ENCODE data around the gene BEAN1.

The BEAN1 gene

GRCh38 chr16:66520406-66521170 is 93.5 kb downstream of the BEAN1 start:
- Histone ChIP-seq H3K9ac (ENCODE audit: low read length) (no peak overlapping the region), H3K4me3 (ENCODE audit: low read depth, low read length) (no peak overlapping the region), H3K27me3 (ENCODE audit: control insufficient read depth, insufficient read depth, low read length) (no peaks in the 10 kb centered on the region), H3K4me1 (ENCODE audit: control insufficient read depth, insufficient read depth, low read length) (peaks cover 15% of the 10 kb centered on the region), H3K27ac (ENCODE audit: low read depth, low read length) (no peak overlapping the region), H3K36me3 (ENCODE audit: control insufficient read depth, insufficient read depth, low read length) (no peaks in the 10 kb centered on the region), H3K9me3 (ENCODE audit: control insufficient read depth, insufficient read depth, low read depth, low read length) (no peaks in the 10 kb centered on the region)

- Histone ChIP-seq H3K4me3 (ENCODE audit: low read depth, low read length) (no peak overlapping the region), H3K27me3 (ENCODE audit: control insufficient read depth, insufficient read depth, low read length) (no peaks in the 10 kb centered on the region), H3K36me3 (ENCODE audit: control insufficient read depth, insufficient read depth, low read length) (no peaks in the 10 kb centered on the region), H3K27ac (ENCODE audit: low read depth, low read length) (no peak overlapping the region), H3K9me3 (ENCODE audit: control insufficient read depth, insufficient read depth, low read depth, low read length) (no peaks in the 10 kb centered on the region), H3K9ac (ENCODE audit: low read length) (no peak overlapping the region), H3K4me1 (ENCODE audit: control insufficient read depth, insufficient read depth, low read length) (peaks cover 13% of the 10 kb centered on the region)
Observed at GRCh38 chr16:66521252-66521713, 94.2 kb downstream of the BEAN1 start.

GRCh38 chr16:66521951-66522771 is 95.1 kb downstream of the BEAN1 start:
- H3K9me3 ChIP-seq (ENCODE audit: control insufficient read depth, insufficient read depth, low read depth, low read length), result no peaks in the 10 kb centered on the region
- H3K4me3 ChIP-seq (ENCODE audit: low read depth, low read length), result no peak overlapping the region
- no peak overlapping the region for H3K27ac ChIP-seq (ENCODE audit: low read depth, low read length)
- H3K9ac ChIP-seq (ENCODE audit: low read length), result no peak overlapping the region
- H3K36me3 ChIP-seq (ENCODE audit: control insufficient read depth, insufficient read depth, low read length), result no peaks in the 10 kb centered on the region
- H3K27me3 ChIP-seq (ENCODE audit: control insufficient read depth, insufficient read depth, low read length), result no peaks in the 10 kb centered on the region
- peaks cover 5% of the 10 kb centered on the region; the same call in 1 of the 2 replicates for H3K4me1 ChIP-seq (ENCODE audit: control insufficient read depth, insufficient read depth, low read length)

GRCh38 chr16:66522816-66523590 is 95.9 kb downstream of the BEAN1 start:
- no peaks in the 10 kb centered on the region; the same call in 1 of the 2 replicates for H3K4me1 ChIP-seq (ENCODE audit: control insufficient read depth, insufficient read depth, low read length)
- no peaks in the 10 kb centered on the region for H3K9me3 ChIP-seq (ENCODE audit: control insufficient read depth, insufficient read depth, low read depth, low read length)
- no peak overlapping the region for H3K9ac ChIP-seq (ENCODE audit: low read length)
- H3K4me3 ChIP-seq (ENCODE audit: low read depth, low read length), result no peak overlapping the region
- no peak overlapping the region for H3K27ac ChIP-seq (ENCODE audit: low read depth, low read length)
- H3K27me3 ChIP-seq (ENCODE audit: control insufficient read depth, insufficient read depth, low read length), result no peaks in the 10 kb centered on the region
- no peaks in the 10 kb centered on the region for H3K36me3 ChIP-seq (ENCODE audit: control insufficient read depth, insufficient read depth, low read length)

GRCh38 chr16:66523861-66524354 is 96.8 kb downstream of the BEAN1 start:
- no peaks in the 10 kb centered on the region; the same call in 1 of the 2 replicates for H3K4me1 ChIP-seq (ENCODE audit: control insufficient read depth, insufficient read depth, low read length)
- no peak overlapping the region for H3K27ac ChIP-seq (ENCODE audit: low read depth, low read length)
- H3K9me3 ChIP-seq (ENCODE audit: control insufficient read depth, insufficient read depth, low read depth, low read length), result no peaks in the 10 kb centered on the region
- H3K36me3 ChIP-seq (ENCODE audit: control insufficient read depth, insufficient read depth, low read length), result 0 out of 2 replicates have a peak, but pooled peaks cover 3% of the 10 kb centered on the region
- H3K9ac ChIP-seq (ENCODE audit: low read length), result no peak overlapping the region
- H3K4me3 ChIP-seq (ENCODE audit: low read depth, low read length), result no peak overlapping the region
- H3K27me3 ChIP-seq (ENCODE audit: control insufficient read depth, insufficient read depth, low read length), result no peaks in the 10 kb centered on the region

GRCh38 chr16:66524601-66525164 is 97.6 kb downstream of the BEAN1 start:
- Histone ChIP-seq H3K9me3 (ENCODE audit: control insufficient read depth, insufficient read depth, low read depth, low read length) (no peaks in the 10 kb centered on the region), H3K36me3 (ENCODE audit: control insufficient read depth, insufficient read depth, low read length) (0 out of 2 replicates have a peak, but pooled peaks cover 3% of the 10 kb centered on the region), H3K4me3 (ENCODE audit: low read depth, low read length) (no peak overlapping the region), H3K27ac (ENCODE audit: low read depth, low read length) (no peak overlapping the region), H3K9ac (ENCODE audit: low read length) (no peak overlapping the region), H3K4me1 (ENCODE audit: control insufficient read depth, insufficient read depth, low read length) (no peaks in the 10 kb centered on the region; the same call in 1 of the 2 replicates), H3K27me3 (ENCODE audit: control insufficient read depth, insufficient read depth, low read length) (no peaks in the 10 kb centered on the region)

- H3K4me1 ChIP-seq (ENCODE audit: control insufficient read depth, insufficient read depth, low read length), result no peaks in the 10 kb centered on the region; the same call in 1 of the 2 replicates
- H3K4me3 ChIP-seq (ENCODE audit: low read depth, low read length), result no peak overlapping the region
- no peaks in the 10 kb centered on the region for H3K9me3 ChIP-seq (ENCODE audit: control insufficient read depth, insufficient read depth, low read depth, low read length)
- 0 out of 2 replicates have a peak, but pooled peaks cover 3% of the 10 kb centered on the region for H3K36me3 ChIP-seq (ENCODE audit: control insufficient read depth, insufficient read depth, low read length)
- H3K27me3 ChIP-seq (ENCODE audit: control insufficient read depth, insufficient read depth, low read length), result no peaks in the 10 kb centered on the region
- no peak overlapping the region for H3K9ac ChIP-seq (ENCODE audit: low read length)
- no peak overlapping the region for H3K27ac ChIP-seq (ENCODE audit: low read depth, low read length)
Observed at GRCh38 chr16:66525396-66526180, 98.5 kb downstream of the BEAN1 start.

GRCh38 chr16:66528294-66528693 is 101.2 kb downstream of the BEAN1 start:
- no peaks in the 10 kb centered on the region; the same call in 1 of the 2 replicates for H3K4me1 ChIP-seq (ENCODE audit: control insufficient read depth, insufficient read depth, low read length)
- no peaks in the 10 kb centered on the region for H3K9me3 ChIP-seq (ENCODE audit: control insufficient read depth, insufficient read depth, low read depth, low read length)
- H3K27me3 ChIP-seq (ENCODE audit: control insufficient read depth, insufficient read depth, low read length), result no peaks in the 10 kb centered on the region
- H3K27ac ChIP-seq (ENCODE audit: low read depth, low read length), result no peak overlapping the region
- 0 out of 2 replicates have a peak, but pooled peaks cover 3% of the 10 kb centered on the region for H3K36me3 ChIP-seq (ENCODE audit: control insufficient read depth, insufficient read depth, low read length)
- no peak overlapping the region for H3K9ac ChIP-seq (ENCODE audit: low read length)
- no peak overlapping the region for H3K4me3 ChIP-seq (ENCODE audit: low read depth, low read length)

- H3K4me1 ChIP-seq (ENCODE audit: control insufficient read depth, insufficient read depth, low read length), result no peaks in the 10 kb centered on the region; the same call in 1 of the 2 replicates
- H3K9ac ChIP-seq (ENCODE audit: low read length), result no peak overlapping the region
- H3K4me3 ChIP-seq (ENCODE audit: low read depth, low read length), result no peak overlapping the region
- H3K9me3 ChIP-seq (ENCODE audit: control insufficient read depth, insufficient read depth, low read depth, low read length), result no peaks in the 10 kb centered on the region
- H3K27me3 ChIP-seq (ENCODE audit: control insufficient read depth, insufficient read depth, low read length), result no peaks in the 10 kb centered on the region
- H3K36me3 ChIP-seq (ENCODE audit: control insufficient read depth, insufficient read depth, low read length), result 0 out of 2 replicates have a peak, but pooled peaks cover 3% of the 10 kb centered on the region
- H3K27ac ChIP-seq (ENCODE audit: low read depth, low read length), result no peak overlapping the region
Observed at GRCh38 chr16:66529475-66529874, 102.4 kb downstream of the BEAN1 start.
